Upper lobe of left lung (tissue), 4 donors: Measurements from ENCODE around the gene RCL1.

Experiments used
- EP300 ChIP-seq, 4 donors: sonication (generic); formaldehyde crosslinking; IDR thresholded peaks; one replicate each; pipeline ENCODE4 v1.5.1; 2017; ENCODE audit warnings: antibody characterized with exemption in 4 of 4, control low read depth in 2 of 4
- TF ChIP-seq, protein P1 (sequence below), 6 experiments: fragments of 450-650 bp in 4 of 6; fragments of 200-600 bp in 2 of 6; sonication (generic) in 2 of 6; IDR thresholded peaks; one replicate each; pipeline ENCODE4 v1.5.1; 2016 to 2019; ENCODE audit warnings: antibody characterized with exemption in 6 of 6

DNA sequence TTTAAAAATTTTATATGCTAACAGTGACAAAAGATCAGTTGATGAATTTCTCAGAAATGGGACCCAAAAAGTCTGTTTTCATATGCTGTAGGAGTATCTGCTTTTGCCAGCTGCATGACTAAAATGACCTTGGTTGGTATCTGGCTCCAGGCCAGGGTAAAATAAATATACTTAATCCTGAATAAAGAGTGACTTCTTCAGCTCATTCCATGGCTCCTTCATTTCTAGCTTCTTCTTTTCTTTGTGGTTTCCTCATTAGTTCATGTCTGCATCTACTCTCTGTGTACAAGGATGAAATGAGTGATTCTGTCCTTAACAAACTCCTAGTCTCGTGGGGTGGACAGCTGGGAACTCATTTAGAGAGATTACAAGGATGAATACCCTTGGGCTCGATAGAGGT lies 36.0 kb downstream of the RCL1 start:
- TF ChIP-seq, protein P1, sequence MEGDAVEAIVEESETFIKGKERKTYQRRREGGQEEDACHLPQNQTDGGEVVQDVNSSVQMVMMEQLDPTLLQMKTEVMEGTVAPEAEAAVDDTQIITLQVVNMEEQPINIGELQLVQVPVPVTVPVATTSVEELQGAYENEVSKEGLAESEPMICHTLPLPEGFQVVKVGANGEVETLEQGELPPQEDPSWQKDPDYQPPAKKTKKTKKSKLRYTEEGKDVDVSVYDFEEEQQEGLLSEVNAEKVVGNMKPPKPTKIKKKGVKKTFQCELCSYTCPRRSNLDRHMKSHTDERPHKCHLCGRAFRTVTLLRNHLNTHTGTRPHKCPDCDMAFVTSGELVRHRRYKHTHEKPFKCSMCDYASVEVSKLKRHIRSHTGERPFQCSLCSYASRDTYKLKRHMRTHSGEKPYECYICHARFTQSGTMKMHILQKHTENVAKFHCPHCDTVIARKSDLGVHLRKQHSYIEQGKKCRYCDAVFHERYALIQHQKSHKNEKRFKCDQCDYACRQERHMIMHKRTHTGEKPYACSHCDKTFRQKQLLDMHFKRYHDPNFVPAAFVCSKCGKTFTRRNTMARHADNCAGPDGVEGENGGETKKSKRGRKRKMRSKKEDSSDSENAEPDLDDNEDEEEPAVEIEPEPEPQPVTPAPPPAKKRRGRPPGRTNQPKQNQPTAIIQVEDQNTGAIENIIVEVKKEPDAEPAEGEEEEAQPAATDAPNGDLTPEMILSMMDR (IDR thresholded peaks at IDR 0.05) = no peak
- no peak for TF ChIP-seq EP300 (IDR thresholded peaks at IDR 0.05)
